Measurements from ENCODE around the gene ASH1L.

Gene ASH1L

DNA sequence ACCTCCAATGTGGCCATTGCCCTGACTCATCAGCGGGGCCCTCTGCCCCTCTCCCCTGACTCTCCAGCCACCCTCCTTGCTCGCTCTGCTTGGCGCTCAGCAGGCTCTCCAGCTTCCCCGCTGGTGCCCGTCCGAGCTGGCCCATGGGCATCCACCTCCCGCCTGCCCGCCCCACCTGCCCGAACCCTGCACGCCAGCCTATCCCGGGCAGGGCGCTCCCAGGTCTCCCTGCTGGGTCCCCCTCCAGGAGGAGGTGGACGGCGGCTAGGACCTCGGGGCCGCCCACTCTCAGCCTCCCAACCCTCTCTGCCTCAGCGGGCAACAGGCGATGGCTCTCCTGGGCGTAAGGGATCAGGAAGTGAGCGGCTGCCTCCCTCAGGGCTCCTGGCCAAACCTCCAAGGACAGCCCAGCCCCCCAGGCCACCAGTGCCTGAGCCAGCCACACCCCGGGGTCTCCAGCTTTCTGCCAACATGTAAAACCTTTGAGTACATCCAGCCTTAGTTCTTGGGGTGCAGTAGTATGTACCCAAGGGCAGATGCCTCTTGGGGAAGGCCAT lies 274.5 kb downstream of the ASH1L start:
- H3K27ac ChIP-seq: no peak overlapping the region
- H3K9me3 ChIP-seq: no peaks in the 10 kb centered on the region
- TF ChIP-seq, protein P1, sequence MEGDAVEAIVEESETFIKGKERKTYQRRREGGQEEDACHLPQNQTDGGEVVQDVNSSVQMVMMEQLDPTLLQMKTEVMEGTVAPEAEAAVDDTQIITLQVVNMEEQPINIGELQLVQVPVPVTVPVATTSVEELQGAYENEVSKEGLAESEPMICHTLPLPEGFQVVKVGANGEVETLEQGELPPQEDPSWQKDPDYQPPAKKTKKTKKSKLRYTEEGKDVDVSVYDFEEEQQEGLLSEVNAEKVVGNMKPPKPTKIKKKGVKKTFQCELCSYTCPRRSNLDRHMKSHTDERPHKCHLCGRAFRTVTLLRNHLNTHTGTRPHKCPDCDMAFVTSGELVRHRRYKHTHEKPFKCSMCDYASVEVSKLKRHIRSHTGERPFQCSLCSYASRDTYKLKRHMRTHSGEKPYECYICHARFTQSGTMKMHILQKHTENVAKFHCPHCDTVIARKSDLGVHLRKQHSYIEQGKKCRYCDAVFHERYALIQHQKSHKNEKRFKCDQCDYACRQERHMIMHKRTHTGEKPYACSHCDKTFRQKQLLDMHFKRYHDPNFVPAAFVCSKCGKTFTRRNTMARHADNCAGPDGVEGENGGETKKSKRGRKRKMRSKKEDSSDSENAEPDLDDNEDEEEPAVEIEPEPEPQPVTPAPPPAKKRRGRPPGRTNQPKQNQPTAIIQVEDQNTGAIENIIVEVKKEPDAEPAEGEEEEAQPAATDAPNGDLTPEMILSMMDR (IDR thresholded peaks at IDR 0.05): no peak
- peaks cover 31% of the 10 kb centered on the region for H3K27me3 ChIP-seq
- H3K4me1 ChIP-seq (ENCODE audit: control insufficient read depth in 1 of 2, insufficient read depth in 1 of 2, low read depth in 1 of 2, low read length in 1 of 2): no peaks in the 10 kb centered on the region
- no peaks in the 10 kb centered on the region for H3K36me3 ChIP-seq
- no peak overlapping the region for H3K4me3 ChIP-seq (ENCODE audit: low read depth in 1 of 2, low read length in 1 of 2)

DNA sequence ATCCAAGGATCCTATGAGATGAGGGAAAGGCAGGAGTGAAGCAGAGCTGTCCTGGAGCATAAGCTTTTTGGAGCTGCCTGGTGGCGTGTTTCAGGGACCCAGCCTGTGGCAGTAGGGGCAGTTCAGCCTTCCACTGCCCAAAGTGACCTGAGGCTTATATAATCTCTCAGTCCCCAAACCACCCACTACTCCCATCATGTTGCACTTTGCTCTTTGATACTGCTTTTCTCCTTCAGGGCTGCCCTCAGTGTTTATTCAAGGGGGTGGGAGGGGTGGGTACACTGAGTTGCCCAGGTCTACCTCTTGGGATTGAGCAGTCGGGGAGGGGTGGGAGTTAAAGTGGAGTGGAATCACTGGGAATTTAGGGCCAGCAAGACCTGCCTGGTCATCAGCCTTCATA lies 276.1 kb downstream of the ASH1L start:
- H3K27ac ChIP-seq: no peak overlapping the region
- no peaks in the 10 kb centered on the region for H3K4me1 ChIP-seq (ENCODE audit: control insufficient read depth in 1 of 2, insufficient read depth in 1 of 2, low read depth in 1 of 2, low read length in 1 of 2)
- no peak overlapping the region for H3K4me3 ChIP-seq (ENCODE audit: low read depth in 1 of 2, low read length in 1 of 2)
- no peaks in the 10 kb centered on the region for H3K36me3 ChIP-seq
- no peaks in the 10 kb centered on the region for H3K9me3 ChIP-seq
- peaks cover 16% of the 10 kb centered on the region for H3K27me3 ChIP-seq
- TF ChIP-seq, protein P1 (IDR thresholded peaks at IDR 0.05): no peak

DNA sequence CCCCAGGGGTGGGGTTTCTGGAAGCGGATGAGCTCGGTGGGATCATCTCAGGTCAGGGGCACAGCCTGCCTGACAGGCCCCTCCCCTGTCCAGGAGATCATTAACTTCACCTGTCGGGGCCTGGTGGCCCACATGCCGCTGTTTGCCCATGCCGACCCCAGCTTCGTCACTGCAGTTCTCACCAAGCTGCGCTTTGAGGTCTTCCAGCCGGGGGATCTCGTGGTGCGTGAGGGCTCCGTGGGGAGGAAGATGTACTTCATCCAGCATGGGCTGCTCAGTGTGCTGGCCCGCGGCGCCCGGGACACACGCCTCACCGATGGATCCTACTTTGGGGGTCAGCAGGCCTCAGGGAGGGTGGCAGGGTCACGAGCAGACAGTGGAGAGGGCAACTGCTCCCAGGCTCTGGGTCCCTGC lies 277.0 kb downstream of the ASH1L start:
- Histone ChIP-seq H3K27ac (no peak overlapping the region), H3K4me3 (ENCODE audit: low read depth in 1 of 2, low read length in 1 of 2) (no peak overlapping the region), H3K4me1 (ENCODE audit: control insufficient read depth in 1 of 2, insufficient read depth in 1 of 2, low read depth in 1 of 2, low read length in 1 of 2) (no peaks in the 10 kb centered on the region), H3K36me3 (no peaks in the 10 kb centered on the region), H3K27me3 (peaks cover 10% of the 10 kb centered on the region), H3K9me3 (no peaks in the 10 kb centered on the region)
- TF ChIP-seq, protein P1 (IDR thresholded peaks at IDR 0.05): no peak
